HG02884 (cell line): ENCODE measurements around the gene USP5.

Experiments
- ATAC-seq: cut with Tn5 transposase; IDR thresholded peaks from one replicate; pipeline ENCODE4 v1.9.1; 2021; ENCODE audit warnings: mild to moderate bottlenecking, moderate library complexity; ENCODE audit not compliant: unreplicated experiment

USP5 gene

DNA sequence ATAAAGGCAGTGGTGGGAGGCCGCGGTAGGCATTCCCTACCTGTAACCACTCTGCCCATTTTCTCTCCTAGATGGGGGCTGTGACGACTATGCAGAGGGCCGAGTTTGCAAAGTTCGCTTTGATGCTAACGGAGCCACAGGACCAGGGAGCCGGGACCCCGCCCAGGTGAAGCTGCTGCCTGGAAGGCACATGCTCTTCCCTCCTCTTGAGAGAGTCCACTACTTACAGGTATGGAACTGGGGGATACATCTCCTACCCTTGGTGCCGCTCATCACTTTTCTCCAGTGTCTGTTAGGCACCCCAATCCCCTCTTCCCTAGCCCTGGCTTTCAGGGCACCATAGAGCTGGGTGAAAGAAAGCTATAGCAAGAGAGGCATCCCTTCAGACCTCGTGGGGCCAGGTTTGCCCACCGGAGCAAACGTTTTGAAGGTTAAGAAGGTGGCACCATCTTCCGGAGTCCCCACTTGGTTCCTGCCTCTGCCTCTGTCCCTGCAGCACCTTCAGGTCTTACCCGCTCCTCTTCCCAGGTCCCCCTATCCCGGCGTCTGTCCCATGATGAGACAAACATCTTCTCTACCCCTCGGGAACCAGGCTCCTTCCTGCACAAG, 25.7 kb upstream of the USP5 start:
- ATAC-seq, result no peak

DNA sequence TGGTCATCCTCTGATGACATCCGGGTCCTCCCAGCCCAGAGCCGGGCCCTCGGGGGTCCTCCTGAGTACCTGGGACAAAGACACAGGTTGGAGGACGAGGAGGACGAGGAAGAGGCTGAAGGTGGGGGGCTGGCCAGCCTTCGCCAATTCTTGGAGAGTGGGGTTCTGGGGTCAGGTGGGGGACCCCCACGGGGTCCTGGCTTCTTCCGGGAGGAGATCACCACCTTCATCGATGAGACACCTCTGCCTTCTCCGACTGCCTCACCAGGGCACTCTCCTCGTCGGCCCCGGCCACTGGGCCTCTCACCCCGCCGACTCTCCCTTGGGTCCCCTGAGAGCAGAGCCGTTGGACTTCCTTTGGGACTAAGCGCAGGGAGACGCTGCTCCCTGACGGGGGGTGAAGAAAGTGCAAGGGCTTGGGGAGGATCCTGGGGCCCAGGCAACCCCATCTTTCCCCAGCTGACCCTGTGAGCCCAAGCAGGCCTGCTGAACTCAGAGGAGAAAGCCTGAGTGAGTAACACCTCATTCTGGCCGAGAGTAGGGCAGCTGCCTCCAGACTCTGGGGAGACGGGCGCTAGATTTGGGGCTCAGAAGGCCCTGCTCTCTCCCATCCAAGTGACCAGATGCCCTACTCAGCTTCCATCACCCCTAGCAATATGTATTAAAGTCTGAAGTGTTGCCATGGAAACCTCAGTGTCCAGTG, 25.1 kb upstream of the USP5 start:
- no peak for ATAC-seq

DNA sequence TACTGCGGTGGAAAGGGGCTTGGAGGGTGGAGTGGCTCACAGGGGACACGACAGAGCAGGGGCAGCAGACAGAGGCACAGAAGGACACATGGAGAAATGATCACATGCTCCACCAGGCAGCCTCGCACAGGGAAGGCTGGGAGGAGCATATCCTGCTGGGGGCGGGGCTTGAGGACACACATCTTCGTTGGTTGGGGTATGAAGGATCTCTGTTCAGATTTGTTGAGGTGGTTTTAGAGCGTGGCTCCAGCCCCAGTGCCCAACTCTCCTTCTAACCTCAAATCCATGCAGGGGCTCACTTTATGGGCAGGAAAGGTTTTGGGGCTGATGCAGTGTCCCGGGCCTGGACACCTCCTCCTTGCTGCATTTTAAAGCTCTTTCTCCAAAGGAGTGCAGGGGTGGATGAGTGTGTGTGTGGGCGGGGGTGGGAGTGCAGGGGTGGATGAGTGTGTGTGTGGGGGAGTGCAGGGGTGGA, 24.5 kb upstream of the USP5 start:
- no peak for ATAC-seq

DNA sequence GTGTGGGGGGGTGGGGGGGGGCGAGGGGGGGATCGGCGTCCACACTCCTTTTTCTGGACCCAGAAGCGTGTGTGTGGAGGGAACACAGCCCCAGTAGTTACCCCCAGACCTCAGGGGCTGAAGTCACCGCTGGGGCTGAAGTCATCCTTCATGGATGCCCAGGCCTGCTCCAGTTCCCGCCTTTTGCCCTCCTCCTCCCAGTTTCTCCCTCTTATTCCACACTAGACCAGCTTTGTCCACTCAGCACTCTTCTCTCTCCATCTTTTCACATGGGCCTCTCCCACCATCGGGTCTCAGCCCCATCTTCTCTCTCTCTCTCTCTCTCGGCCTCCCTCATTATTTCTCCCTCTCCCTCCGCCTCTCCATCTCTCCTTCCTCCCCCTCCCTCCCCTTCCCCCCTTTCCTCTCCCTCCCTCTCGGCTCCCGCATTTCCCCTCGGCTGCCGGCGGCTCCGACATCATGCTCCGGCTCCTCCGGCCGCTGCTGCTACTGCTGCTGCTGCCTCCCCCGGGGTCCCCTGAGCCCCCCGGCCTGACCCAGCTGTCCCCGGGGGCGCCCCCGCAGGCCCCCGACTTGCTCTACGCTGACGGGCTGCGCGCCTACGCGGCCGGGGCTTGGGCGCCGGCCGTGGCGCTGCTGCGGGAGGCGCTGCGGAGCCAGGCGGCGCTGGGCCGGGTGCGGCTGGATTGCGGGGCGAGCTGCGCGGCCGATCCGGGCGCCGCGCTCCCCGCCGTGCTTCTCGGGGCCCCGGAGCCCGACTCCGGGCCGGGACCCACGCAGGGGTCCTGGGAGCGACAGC, 23.8 kb upstream of the USP5 start, which contains the start of gene P3H3:
TSS of gene P3H3 (plus strand) at position 426 of the 799 bp plus-strand sequence. CDS start at position 460, 34 bp downstream.
- ATAC-seq, result no peak

DNA sequence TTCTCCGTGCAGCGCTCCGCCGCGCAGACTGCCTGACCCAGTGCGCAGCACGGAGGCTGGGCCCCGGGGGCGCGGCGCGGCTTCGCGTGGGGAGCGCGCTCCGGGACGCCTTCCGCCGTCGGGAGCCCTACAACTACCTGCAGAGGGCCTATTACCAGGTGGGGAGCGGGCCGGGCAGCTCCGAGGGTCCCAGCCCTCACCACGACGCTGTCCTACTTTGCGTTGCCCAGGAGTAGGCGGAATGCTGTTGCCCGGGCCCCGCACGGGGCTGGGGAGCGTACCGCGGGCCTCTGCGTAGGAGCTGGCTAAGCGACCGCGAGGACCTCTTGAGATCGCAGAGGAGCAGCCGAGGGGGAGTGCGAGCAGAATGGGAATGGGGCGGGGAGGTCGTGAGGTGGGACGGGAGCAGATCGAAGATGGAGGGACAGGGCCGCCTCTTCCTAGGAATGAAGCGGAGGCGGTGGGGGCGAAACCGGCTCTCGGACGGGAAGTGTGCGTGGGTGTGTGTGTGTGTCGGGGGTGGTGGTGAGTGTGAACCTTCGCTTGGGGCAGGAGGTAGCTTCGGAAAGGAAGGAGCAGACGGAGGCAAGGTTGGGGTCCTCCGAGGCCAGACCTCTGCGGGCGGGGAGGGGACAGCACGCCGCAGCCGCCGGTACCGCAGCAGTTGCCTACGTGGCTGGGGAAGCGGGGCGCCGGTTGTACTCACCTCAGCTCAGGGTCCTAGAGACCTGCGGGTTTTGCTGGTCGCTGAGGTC, 23.0 kb upstream of the USP5 start:
- no peak for ATAC-seq

DNA sequence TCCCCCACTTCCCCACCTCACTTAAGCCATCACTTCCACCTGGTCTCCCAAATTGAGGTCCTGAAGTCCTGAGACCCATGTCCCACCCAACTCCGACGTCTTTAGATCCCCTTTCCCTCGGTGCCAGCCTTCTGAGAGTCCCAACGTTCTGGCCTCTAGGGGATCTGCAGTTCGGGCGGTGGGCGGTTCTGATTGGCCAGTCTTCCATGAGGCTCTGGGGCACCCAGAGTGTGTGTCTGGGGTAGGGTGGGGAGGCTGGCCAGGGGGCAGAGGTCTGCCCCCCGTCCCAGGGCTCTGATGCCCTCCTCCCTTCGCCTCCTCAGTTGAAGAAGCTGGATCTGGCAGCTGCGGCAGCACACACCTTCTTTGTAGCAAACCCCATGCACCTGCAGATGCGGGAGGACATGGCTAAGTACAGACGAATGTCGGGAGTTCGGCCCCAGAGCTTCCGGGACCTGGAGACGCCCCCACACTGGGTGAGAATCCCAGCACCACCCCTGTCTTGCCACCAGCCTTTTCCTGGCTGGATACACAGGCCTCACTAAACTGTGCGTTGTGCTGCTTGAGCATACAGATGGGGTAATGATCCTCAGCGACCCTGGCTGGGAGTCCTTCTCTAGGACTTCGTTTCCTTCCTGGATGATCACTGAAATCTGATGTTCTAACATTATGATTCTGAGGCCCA, 22.3 kb upstream of the USP5 start:
- ATAC-seq, result no peak

DNA sequence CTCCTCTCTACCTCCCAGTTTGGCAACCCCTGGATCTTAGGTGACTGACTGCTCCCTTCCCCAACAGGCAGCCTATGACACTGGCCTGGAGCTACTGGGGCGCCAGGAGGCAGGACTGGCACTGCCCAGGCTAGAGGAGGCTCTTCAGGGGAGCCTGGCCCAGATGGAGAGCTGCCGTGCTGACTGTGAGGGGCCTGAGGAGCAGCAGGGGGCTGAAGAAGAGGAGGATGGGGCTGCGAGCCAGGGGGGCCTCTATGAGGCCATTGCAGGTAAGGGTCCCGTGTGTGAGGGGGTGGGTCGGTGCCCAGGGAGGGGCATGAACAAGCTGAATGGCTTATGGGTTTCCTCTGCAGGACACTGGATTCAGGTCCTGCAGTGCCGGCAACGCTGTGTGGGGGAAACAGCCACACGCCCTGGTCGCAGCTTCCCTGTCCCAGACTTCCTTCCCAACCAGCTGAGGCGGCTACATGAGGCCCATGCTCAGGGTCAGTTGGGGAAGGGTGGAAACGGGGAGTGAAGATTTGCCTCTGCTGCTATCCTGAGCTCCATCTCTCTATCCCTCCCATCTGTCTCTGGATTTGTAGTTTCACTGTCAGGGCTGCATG, 21.6 kb upstream of the USP5 start:
- ATAC-seq, result no peak

DNA sequence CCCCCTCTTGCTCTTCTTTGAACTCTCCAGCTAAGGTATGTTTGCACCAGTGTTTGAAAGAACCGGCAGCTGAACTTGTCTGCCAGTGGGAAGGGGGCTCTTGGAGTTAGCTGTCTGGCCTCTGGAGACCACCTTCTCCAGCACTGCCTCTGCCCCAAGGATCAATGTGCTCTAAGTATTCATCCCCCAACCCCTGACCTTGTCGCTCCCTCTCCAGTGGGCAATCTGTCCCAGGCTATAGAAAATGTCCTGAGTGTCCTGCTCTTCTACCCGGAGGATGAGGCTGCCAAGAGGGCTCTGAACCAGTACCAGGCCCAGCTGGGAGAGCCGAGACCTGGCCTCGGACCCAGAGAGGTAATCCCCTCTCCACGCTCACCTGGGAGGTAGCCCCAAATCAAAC, 21.0 kb upstream of the USP5 start:
- ATAC-seq, result no peak

DNA sequence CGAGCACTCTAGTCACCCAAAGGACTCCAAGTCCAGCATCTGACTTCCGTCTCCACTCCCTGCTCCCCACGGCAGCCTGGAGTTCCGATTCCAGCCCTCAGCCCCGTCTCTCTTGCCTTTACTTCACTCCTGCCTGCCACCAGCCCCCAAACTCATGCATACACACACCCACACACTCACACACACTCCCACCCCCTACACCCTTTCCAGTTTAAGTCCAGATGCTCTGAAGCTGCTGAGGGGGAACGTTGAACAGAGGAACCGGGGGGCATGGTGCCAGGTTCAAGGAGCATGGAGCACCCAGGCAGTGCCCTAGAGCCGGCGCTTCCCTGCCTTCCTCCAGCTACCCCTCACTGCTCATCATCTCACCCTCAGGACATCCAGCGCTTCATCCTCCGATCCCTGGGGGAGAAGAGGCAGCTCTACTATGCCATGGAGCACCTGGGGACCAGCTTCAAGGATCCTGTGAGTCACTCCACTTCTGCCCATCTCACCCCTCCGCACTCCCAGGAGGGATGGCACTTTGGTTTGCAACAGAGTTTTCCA, 20.4 kb upstream of the USP5 start:
- no peak for ATAC-seq

DNA sequence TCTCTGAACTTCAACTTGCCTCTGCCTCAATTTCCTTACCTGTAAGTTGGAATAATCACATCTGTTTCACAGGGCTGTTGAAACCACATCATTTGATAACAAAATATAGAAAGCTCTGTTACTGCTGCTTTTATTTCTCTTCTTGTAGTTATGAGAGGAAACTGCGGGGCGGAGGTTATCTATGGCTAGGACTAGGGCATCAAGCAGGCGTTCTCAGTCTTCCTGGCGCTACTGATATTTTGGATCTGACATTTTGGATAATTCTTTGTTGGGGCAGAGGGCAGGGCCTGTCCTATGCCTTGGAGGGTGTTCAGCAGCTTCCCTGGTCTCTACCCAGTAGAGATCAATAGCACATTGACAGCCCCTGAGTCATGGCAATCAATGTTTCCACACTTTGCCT, 19.8 kb upstream of the USP5 start:
- no peak for ATAC-seq

DNA sequence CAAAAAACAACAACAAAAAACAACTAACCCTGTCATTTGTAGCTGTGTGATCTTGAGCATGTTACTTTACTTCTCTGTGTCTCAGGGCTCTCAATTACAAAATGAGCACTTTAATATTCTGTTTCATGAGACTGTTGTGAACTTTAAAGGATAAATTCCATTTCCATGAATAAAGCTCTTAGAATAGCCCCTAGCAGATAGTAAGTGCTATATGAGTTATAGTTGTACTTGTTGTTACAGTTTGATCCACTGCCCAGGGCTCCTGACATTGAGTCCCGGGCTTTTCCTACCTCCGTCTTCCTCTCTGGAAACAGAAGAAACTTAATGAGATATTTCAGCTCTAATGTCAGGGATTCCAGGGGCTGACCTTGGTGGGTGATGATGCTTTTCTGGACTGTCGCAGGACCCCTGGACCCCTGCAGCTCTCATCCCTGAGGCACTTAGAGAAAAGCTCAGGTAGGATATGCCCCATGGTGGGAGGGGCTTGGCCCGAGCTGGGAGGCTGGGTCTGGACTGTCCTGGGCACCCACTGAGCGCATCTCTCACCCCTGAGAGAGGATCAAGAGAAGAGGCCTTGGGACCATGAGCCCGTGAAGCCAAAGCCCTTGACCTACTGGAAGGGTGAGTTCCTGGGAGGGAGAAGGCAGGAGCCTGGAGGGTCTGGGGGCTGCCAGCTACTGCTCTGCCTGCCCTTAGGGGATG, 18.6 kb upstream of the USP5 start:
- ATAC-seq, result no peak

DNA sequence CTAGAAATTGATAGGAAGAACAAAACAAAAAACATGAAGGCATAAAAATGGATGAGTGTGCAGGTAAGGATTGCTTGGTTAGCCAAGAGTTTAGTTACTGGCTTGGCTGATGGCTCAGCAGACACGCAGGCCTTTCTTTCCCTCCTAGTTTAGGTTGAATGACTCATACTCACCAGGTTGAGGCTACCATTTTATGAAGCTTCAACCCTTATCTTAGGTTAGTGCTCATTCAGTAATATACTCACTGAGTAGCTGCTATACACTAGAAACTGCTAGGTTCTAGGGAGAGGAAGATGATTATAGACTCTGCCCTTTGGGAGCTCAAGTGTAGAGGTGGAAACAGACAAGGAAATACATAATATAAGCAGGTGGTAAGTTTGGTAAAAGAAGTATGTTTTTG, 17.7 kb upstream of the USP5 start:
- no peak for ATAC-seq

DNA sequence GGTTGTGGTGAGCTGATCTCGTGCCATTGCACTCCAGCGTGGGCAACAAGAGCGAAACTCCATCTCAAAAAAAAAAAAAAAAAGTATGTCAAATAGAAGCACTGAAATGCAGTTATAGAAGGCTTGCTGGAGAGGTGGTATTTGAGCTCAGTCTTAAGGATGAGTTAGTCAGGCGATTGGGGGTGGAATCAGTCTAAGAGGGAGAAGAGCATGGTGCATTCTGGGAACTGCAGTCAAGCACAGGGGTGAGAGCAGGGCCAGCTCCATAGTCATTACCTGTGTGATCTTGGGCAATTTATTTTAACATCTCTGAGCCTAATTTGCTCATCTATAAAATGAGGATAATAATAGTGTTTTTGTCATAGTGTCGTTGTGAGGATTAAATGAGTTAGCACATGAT, 17.1 kb upstream of the USP5 start:
- no peak for ATAC-seq

DNA sequence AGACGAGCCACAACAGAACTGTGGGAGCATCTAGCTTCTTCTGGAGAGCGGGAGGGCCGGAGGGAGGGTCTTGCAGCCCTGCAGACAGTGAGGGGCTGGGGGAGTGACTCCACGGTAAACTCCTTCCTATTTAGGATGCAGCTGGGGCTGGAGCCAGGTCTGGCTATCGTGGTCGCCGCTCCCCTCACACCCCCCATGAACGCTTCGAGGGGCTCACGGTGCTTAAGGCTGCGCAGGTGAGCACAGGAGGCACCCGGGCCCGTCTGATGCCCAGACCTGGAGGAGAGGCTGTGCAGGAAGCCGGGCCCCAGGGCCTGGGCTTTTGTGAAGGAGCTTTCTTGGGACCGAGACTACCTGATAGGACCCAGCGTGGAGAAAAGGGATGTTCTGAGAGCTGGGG, 15.1 kb upstream of the USP5 start:
- no peak for ATAC-seq

DNA sequence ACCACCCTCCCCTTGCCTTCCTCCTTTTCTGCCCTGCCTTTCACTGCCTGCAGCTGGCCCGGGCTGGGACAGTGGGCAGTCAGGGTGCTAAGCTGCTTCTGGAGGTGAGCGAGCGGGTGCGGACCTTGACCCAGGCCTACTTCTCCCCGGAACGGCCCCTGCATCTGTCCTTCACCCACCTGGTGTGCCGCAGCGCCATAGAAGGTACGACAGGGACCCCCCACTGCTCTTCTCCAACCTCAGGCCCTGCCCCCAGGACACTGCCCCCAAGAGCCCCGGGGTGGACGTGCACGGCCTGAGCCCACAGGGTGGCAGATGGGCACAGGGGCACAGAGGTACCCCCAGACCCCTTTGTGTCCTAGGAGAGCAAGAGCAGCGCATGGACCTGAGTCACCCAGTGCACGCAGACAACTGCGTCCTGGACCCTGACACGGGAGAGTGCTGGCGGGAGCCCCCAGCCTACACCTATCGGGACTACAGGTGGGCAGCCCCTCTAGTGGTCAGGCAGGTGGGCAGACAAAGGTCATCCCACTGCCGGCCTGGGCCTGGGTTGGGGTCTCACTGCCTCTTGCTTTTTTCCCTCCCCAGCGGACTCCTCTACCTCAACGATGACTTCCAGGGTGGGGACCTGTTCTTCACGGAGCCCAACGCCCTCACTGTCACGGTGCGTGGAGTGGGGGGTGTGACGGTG, 14.4 kb upstream of the USP5 start:
- ATAC-seq, result no peak

DNA sequence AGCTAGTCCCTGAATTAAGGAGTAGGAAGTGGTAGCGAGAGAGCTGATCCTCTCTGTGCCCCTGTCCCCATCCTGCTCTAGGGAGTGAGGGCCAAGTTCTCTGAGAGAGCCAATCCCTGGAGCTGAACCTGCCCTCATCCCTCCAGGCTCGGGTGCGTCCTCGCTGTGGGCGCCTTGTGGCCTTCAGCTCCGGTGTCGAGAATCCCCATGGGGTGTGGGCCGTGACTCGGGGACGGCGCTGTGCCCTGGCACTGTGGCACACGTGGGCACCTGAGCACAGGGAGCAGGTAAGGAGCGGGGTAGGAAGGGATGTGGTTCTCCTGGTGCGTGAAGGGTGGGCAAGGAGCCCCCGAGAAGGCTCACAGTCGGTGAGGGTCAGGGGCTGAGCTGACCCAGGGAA, 13.1 kb upstream of the USP5 start:
- ATAC-seq, result no peak

DNA sequence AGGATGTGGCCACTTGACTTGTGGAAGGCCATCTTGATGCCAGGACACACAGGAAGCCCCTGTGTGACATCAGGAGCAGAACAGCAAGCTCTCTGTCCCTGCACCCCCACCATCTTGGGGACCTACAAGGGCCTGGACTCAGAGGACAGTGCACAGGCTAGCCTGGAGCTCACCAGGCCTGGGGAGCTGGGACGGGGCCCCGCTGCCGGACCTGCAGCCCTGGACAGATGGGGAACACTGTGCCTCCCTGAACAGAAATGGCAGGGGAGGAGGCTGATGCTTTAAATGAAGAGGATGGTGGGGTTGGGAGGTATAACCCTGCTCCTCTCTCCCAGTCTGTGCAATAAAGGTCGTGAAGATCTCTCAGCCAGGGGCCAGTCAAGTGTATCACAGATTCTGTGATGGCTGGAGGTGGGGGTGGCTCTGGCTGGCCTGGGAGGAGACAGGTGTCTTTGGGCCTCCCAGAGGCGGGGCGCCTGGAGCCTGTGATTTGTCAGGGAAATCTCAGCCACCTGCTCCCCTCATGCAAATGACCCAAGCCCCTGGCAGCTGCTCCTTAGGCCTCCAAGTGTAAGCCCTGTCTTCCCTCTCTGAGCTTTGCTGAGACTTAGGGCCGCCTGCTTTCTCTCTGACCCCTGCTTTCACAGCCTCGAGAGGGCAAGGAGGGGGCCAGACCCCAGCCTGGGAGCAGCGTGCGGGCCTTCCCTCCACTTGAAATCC, 12.3 kb upstream of the USP5 start:
- ATAC-seq, result no peak

DNA sequence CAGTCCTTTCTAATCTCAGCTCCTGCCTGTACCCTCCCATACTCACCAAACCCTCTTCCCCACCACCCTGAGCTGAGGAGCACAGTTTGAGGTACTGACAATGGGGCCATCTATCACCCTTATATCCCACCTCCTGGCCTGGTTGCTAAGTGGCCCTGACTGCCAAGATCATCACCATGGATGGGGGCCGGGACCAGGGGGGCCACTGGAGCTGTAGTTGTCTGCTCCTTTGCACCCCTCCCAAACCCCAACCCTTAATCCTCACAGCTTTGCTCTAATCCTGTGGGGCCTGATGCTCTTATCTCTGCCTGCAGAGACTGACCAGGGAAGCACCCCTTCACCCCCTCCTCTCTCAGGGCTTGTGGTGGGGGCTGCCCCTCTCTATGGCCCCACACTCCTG, 11.6 kb upstream of the USP5 start:
- no peak for ATAC-seq
